T1000 (cell line): Measurements from ENCODE around the gene MSH3.
"Not testable (repeated sequence)": the region's sequence is repeated elsewhere in the genome, so short reads cannot be mapped to it uniquely, and the experiment has no call there.

ENCODE experiments used
- DNase-seq: peaks from one replicate; lab custom pipeline; 2025; ENCODE audit warnings: mixed read lengths; lab: John Stamatoyannopoulos, UW

MSH3 gene

DNA sequence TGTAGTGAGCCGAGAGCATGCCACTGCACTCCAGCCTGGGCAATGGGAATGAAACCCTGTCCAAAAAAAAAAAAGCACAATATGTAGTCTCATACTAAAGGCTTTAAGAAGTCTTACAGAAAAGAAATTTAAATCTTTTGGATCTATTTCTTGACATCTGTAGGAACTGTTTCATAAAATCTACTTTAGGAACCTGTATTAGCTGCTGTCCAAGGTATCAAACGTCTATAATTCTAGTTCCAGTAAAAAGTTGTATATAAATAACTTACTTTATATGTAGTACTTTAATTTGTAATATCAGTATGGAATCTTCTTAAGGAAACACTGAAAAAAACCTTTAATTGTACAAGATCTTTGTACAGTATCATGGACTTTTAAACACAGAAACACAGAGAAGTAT, 199.0 kb downstream of the MSH3 start:
- no peak for DNase-seq

DNA sequence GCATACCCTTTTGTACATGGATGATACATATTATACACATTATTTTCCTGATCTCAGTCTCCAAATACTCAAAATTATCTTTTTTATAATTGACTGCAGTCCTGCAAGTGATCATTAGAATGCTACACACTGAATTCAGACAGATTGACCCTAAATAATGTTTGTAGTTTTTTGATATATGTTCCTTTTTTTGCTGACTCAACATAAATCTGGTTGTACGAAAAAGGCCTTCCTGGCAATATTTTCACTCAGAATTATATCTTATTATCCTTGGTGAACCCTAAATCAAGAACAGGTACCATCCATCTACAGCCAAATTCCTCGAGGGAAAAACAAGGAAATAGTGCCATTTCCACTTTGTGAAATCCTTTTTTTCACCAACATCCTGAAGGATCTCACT, 200.1 kb downstream of the MSH3 start:
- no peak for DNase-seq

DNA sequence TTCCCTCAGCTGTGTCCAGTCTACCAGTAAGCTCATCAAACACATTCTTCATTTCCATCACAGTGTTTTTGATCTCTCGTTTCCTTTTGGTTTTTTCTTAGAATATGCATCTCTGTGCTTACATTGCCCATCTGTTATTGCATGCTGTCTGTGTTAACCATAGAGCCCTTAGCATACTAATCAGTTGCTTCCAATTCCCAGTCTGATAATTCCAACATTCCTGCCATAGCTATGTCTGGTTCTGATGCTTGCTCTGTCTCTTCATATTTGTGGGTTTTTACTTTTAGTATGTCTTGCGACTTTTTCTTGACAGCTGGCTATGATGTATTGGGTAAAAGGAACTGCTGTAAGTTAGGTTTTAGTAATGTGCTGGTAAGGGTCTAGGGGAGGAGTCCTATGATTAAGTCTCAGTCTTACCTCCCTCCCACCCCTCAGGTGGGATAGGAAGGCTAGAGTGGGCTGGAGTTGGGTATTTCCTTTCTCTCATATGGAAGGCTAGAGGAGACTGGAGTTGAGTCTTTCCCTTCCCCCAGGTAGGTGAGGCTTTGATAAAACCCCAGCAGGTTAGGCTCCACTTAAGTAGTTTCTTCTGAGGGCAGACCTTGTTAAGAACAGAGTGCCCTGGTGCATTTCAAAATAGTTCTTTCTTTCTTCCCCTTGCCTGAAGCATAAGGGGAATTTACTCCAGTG, 206.6 kb downstream of the MSH3 start:
- DNase-seq: no peak

DNA sequence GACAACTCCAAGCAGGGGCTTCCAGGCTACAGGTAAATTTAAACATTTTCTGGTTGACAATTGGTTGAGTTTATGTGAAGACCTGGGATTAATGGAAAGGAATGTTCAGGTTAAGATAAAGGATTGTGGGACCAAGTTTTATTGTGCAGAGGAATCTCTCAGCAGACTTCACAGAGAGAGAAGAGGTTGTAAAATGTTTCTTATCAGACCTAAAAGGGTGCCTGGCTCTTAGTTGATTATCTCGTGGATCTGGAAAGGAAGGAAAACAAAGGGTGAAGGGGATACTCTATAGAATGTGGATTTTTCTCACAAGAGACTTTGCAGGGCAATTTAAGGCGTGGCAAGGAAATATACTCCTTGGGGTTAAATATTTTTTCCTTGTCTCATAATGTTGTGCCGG, 209.3 kb downstream of the MSH3 start:
- no peak for DNase-seq

DNA sequence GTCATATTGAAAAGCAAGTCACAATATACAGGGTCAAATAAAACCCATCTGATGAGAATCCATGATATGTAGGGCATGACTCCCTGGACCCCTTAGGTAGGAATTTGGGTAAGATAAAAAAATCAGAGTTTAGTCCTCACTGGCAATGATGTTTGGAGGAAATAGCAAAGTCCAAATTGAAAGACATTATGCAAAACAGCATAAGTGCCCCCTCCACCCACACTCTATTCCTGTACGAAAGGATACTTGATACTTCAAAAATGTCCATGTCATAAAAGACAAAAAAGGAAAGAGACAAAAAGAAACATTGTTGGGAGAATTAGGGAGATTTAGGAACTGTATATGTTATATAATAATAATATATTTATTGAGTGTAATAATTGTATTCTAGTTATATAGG, 209.7 kb downstream of the MSH3 start:
- no peak for DNase-seq

DNA sequence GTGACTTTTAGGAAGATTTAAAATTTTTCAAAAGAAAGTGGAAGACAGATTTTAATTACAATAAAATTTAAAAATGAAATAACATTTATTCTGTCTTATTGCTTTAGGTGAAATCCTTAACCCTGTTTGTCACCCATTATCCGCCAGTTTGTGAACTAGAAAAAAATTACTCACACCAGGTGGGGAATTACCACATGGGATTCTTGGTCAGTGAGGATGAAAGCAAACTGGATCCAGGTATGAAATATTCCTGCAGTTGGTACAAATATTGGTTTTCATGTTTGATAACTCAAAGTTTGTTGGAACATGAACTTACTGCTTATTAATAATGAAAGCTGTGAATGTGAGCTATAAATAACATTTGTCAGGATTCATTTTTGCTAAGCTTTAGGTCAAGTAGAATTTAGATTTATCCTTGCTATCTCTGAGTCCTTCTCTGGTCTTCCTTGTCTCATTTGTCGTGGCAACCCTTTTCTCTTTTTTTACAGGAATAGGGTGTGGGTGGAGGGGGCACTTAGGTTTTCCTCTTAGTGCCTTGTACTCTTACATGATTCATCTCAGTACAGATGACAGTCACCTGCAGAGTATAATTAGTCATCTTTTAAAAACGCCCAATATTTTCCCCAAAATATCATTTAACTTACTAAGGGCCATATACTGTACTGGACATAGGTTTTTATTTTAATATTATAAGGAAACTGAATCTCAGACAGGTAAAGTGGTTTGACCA, 210.4 kb downstream of the MSH3 start:
- DNase-seq: no peak

DNA sequence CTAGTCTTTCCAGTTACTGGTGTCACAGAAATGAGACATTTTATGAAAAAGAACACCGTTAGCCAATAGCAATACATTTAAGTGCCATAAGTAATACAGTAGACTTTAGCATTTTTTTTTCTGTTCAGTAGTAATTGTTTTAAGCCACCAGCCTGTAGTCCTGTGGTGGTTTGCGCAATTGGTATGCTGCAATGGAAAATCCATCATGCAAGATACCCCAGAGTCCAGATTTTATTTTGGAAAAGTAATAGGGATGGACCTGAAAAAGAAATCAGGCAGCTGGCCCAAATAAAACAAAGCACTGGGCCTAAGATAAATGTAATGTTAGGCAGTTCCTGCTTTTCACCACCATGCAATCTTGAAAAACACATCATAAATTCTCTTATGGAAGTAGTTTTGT, 211.1 kb downstream of the MSH3 start:
- no peak for DNase-seq

DNA sequence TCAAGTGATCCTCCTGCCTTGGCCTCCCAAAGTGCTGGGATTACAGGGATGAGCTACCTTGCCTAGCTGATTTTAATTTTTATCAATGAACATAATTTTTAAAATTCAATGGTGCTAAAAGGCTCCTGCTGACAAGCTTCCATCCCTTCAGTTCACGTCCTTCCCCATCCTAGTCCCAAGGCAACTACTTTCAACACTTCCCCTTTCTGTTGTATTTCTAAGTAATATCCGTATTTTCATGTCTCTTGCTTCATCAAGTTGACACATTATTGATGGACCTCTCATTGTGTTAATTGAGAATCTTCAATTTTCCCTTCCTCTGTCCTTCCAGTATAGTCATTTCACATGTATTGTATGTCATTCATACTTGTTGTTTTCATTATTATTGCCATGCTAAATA, 211.9 kb downstream of the MSH3 start:
- no peak for DNase-seq

DNA sequence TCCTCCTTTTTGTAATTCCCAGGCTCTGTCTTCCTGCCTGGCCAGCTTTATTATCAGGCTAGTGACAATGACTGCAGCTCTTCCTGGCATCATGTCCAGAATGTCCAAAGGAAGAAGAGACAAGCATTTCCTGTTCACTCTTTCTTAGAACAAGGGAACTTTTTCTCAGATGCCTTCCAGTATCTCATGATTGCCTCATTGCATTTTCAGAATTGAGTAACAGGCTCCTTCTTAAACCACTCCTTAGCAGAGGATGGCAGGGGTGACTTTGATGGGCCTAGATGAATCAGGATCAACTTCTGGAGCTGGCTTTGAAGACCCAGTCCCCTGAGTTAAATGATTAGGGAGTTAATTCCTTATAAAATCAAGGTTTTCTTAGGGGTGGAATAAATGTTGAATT, 212.8 kb downstream of the MSH3 start:
- DNase-seq: no peak

DNA sequence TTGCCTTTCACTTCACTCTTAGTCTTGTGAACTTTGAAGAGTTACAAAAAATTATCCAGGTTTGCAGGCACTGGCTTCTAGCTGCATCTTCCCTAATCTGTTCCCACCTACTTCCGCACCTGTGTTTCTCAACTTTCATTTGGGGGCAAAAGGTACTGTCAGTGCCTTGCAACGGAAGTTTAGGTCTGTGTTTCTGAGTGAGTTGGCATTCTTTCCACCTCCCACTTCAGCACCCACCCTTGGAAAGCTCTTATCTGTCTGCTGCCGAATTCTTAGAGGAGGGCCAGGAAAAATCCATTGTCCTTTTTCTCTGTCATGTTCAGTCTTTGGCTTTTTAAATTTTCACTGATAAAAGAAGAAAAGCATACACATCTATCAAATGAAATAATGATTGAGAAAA, 216.0 kb downstream of the MSH3 start:
- no peak for DNase-seq

DNA sequence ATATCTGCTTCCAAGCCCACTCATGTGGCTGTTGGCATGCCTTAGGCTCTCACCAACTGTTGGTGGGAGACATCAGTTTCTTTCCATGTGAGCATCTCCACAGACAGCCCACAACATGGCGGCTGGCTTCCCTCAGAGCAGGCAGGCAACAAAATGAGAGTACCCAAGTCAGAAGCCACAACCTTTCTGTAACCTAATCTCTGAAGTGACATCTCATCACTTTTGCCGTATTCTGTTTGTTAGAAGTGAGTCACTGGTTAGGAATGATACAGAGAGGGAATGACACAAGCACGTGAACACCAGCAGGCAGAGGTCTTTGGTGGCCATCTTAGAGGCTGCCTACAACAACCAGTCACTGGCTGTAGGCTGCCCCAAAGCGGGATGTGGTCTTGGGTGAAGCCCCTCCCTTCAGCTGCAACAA, 217.1 kb downstream of the MSH3 start:
- peak; percentile 11 for DNase-seq

DNA sequence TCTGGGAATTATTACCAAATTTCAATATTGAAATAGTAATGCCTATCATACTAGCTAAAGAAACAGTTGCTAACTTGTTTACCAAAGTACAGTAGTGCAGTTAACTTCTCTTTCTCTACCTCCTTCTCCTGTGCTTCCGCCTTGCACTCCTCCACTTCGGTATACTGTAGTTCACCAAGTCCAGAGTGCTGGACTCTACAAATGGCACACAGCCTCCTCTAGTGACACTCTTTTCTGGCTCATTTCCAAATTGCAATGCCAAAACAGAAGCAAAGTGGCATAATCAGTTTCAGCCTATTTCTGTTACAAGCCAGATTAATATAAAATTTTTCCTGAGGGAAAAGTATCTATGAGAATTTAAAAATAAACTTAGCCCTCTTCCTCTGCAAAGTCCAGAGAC, 219.7 kb downstream of the MSH3 start:
- DNase-seq: no peak

DNA sequence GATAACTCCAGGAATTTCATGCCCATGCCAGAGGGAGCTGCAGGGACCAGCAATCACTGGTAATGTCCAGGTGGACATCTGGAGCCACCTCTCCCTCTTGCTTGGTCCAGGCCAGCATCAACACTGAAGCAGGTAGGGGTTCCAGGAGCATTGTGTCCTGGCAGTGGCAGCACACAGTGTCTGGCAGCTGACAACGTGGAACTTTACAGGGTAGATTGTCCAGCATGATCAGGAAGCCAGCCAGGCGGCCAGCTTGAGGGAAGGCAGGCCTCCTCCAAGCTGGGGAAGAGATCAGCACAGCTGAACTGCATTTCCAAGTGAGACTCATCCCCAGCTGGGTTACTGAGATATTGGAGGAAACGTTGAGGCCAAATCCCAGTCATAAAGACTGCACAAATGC, 223.1 kb downstream of the MSH3 start:
- no peak for DNase-seq

DNA sequence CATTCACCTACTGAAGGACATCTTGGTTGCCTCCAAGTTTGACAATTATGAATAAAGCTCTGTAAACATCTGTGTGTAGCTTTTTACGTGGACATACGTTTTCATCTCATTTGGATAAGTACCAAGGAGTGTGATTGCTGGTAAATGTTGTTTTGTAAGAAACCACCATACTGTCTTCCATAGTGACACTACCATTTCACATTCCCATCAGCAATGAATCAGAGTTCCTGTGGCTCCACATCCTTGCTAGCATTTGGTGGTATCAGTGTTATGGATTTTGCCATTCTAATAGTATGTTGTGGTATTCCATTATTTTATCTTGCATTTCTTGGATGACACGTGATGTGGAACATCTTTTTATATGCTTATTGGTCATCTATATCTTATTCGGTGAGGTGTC, 227.3 kb downstream of the MSH3 start:
- DNase-seq: no peak

DNA sequence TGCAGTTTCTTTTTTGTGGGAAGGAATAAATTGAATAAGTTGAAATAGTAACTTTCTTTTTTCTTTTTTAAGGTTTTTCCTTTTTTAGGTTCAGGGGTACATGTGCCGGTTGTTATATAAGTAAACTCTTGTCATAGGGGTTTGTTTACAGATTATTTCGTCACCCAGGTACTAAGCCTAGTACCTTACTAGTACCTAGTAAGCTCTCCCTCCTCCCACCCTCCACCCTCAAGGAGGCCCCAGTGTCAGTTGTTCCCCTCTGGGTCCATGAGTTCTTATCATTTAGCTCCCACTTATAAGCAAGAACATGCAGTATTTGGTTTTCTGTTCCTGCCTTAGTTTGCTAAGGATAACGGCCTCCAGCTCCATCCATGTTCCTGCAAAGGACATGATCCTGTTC, 228.9 kb downstream of the MSH3 start:
- not testable (repeated sequence) for DNase-seq

DNA sequence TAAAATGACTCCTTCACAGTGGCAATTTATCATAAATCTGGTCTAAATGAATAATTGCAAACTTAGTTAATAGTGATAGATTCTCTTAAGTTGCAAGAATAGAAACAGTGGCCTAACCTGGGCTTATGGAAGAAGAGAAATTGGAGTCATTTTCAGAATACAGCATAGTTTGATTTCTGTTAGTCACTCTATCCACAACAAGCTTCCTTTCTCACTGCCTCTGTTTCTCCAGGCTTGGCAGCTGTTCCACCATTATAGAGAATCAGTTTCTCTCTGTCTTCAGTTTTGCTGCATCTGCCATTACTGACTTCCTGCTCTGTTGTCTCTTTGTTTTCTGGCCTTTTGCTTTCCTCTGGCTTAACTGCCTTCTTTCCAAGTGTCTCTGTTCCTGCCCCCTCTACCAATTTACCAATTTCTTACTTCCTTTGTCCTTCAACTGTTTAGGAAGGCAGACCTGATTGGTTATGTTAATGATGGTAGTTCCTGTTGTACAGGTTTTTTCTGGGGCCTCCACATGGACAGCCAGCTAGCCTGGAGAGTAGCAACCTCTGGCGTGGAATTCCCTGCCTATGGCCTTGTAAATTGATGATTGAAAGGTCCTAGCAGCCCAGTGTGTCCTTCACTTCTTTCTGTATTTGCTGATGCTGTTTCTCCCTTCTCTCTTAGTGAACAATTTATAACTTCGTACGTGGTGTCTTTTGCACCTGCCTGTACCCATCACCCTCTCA, 229.8 kb downstream of the MSH3 start:
- DNase-seq: no peak

DNA sequence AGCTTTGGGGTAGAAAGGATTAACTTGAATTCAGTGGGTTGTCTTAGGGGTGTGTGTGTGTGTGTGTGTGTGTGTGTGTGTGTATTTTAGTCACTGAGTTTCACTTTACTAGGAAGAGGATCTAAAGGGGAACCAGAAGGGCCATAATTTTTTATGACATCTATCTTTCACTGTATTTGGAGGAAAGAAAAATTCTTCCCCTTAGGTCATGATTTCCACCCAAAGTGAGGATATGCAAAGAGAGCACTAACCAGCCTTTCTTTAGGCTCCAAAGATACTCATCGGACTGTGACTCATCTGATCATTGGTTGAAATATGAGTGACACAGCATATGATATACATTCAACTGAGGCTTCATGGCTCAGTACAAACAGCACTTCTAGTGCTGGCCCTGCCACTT, 230.5 kb downstream of the MSH3 start:
- no peak for DNase-seq

DNA sequence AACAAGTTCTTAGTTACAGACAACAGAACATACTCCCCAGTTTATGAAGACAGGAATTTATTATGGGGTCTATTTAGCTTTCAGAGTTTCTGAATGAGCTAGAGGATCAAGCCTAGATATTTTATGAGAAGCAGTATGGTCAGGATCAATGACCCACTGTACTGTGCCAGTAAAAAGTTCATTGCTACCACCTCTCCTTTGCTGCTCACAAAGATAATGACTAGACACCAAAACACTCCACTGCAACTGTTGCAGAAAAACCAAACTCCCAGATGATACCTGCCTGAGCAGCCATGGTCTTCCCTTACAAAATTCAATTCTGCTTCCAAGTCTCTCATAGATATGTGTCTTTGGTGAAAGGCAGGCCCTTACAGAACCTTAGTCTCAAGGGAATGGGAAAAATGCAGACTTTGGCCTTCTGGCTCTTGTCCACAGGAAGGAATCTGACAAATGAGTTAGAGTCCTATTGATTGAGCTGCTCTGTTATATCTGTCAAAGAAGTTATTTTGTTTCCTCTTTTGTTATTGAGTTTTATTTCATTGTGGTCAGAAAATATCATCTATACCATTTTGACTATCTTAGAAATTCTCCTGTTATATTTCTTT, 231.0 kb downstream of the MSH3 start:
- DNase-seq: no peak

DNA sequence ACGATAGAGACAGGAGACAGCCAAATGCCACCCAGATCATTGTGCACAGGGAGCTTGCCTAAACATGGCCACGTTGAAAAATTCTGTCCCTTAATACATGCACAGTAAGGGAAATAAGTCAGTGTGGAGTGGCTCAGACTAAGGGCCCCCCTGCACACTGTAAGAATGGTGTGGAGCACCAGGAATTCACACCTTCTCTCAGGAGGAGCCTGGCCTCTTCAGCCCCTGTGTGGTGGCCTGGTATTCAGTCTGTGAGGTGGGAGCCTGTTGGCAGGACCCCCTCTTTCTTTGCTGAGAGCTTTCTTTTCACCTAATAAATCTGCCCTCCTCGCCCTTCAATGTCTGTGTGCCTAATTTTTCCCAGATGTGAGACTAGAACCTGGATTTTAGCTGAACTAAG, 239.6 kb downstream of the MSH3 start:
- DNase-seq: no peak

DNA sequence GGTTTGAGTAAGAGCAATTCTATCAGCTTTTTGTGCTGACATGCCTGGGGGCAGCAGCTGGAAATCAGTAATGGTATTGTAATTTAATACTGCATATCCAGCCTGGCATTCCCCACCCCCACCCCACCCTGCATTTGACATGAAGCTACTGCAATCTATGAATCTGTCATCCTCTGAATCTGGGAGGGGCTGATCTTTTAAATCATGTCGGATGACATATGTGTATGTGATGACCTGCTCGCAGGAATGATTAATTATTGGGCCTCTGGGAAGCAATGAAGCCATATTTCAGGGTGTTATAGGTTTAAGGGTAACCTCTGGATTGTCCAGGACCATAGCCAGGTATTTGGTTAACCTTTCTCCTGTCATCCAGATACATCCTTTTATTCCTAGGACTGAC, 241.1 kb downstream of the MSH3 start:
- no peak for DNase-seq

DNA sequence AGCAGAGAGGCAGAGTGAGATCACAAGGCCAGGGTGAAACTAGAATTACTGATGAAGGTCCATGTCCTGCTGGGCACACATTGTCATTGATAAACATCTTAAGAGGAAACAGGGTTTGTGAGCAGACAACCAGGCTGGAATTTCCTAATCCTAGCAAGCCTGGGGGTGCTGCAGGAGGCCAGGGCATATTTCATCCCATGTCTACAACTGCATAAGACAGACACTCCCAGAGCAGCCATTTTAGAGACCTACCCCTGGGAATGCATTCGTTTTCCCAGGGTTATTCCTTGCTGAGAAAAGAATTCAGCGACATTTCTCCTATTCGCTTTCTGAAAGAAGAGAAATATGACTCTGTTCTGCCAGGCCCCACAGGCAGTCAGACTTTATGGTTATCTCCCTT, 248.2 kb downstream of the MSH3 start:
- DNase-seq: not testable (repeated sequence)

DNA sequence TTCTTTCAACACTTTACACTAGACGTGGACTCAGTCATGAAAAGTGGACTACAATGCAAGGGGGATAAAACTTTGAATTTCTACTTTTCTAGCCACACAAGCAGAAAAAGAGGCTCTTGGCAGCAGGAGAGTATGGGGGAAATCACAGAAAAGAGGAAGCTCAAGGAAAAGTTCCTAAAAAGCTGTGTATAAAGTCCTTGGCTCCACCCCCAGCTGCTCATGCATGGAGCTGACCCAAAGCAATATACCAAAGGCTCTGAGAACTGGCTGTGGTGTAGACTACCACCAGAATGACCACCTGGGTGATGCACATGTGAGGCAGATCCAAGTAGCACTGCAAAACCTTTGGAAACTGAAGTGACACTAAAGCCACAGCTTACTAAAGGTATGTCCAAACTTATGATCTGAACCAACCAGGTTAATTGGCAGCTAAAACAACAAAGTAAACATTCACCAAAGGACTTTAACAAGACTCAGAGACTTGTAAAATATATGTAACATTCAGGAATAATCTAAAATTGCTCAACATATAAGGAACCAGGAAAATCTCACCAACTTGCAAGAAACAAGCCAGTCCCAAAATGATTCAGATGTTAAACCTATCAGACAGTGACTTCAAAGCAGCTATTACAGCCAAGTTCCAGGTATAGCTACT, 250.2 kb downstream of the MSH3 start:
- no peak for DNase-seq
